Activated CD8-positive, alpha-beta T cell treated with anti-CD3 and anti-CD28 coated beads for 36 hours (primary cell): ENCODE results near the gene CSHL1. TPM values are rescaled to one million over a fixed set of nuclear protein-coding genes. Genes with fewer than 3 reads are reported as not detected.

Source experiments
- ATAC-seq: fragments of 200-7000 bp; cut with Tn5 transposase; one replicate; pipeline ENCODE4 v1.10.0; 2021; ENCODE audit warnings: mild to moderate bottlenecking, moderate library complexity
- CTCF ChIA-PET: fragments of 350-600 bp; sonication (Branson Sonifier 250); formaldehyde crosslinking; loops from one replicate; lab custom pipeline; 2021; ENCODE audit warnings: antibody characterized with exemption; lab: Charles Lee
- POLR2A ChIA-PET: fragments of 350-600 bp; sonication (Branson Sonifier 250); formaldehyde crosslinking; loops from one replicate; lab custom pipeline; 2021; ENCODE audit warnings: antibody characterized with exemption; lab: Charles Lee
- DNase-seq: peaks from one replicate; pipeline ENCODE4 v3.0.0-alpha.2; 2020
- H3K27ac Mint-ChIP-seq: one replicate; pipeline ENCODE4 v1.8.0; 2021; ENCODE audit warnings: mild to moderate bottlenecking, mixed read lengths
- H3K27me3 Mint-ChIP-seq: one replicate; pipeline ENCODE4 v1.8.0; 2021; ENCODE audit warnings: mixed read lengths
- H3K36me3 Mint-ChIP-seq: one replicate; pipeline ENCODE4 v1.8.0; 2021; ENCODE audit warnings: low read depth, mixed read lengths
- H3K4me1 Mint-ChIP-seq: one replicate; pipeline ENCODE4 v1.8.0; 2021; ENCODE audit warnings: low read depth, mixed read lengths
- H3K4me3 Mint-ChIP-seq: one replicate; pipeline ENCODE4 v1.8.0; 2021; ENCODE audit warnings: mild to moderate bottlenecking, moderate library complexity, mixed read lengths
- H3K9me3 Mint-ChIP-seq: one replicate; pipeline ENCODE4 v1.8.0; 2021; ENCODE audit warnings: mixed read lengths
- CTCF ChIP-seq: fragments of 200-600 bp; IDR thresholded peaks from one replicate; pipeline ENCODE4 v1.8.0; 2022; ENCODE audit warnings: antibody characterized with exemption, mild to moderate bottlenecking
- intact Hi-C: fragments of 100-400 bp; cut with micrococcal nuclease; formaldehyde crosslinking; loops from one replicate; pipeline ENCODE4 v1.10.0; 2022
- total RNA-seq, 2 experiments: library from RNA; stranded (reverse); gene quantifications; one replicate each; pipeline ENCODE4 v1.2.3, GENCODE V29; 2021

CSHL1 gene
- total RNA-seq, 2 experiments from 2014 or later: not detected

GRCh38 chr17:63941751-63942150 lies 30.7 kb upstream of the CSHL1 start:
- ATAC-seq (no peak), DNase-seq (no peak)
- Mint-ChIP-seq H3K4me3 (no peak overlapping the region), H3K9me3 (no peaks in the 10 kb centered on the region), H3K27me3 (no peaks in the 10 kb centered on the region), H3K27ac (no peak overlapping the region), H3K36me3 (no peaks in the 10 kb centered on the region), H3K4me1 (peaks cover 16% of the 10 kb centered on the region)
- ChIA-PET CTCF (interaction anchor here (1.1 to 2.8 kb wide), 2 partner anchors 23 to 84 kb away, joined by 3 to 11 read pairs; partner anchors contain the start of gene GH1), POLR2A (no interaction called here)
- intact Hi-C loops: no loop called here
- TF ChIP-seq CTCF: no peak

- Mint-ChIP-seq H3K4me3 (no peak overlapping the region), H3K4me1 (peaks cover 10% of the 10 kb centered on the region), H3K9me3 (no peaks in the 10 kb centered on the region), H3K27ac (no peak overlapping the region), H3K27me3 (no peaks in the 10 kb centered on the region), H3K36me3 (no peaks in the 10 kb centered on the region)
- intact Hi-C loops: no loop called here
- POLR2A ChIA-PET: no interaction called here
- DNase-seq (no peak), ATAC-seq (no peak)
- CTCF ChIA-PET: interaction anchor here (1.1 to 2.8 kb wide), 2 partner anchors 22 to 84 kb away, joined by 3 to 11 read pairs; partner anchors contain the start of gene GH1
- TF ChIP-seq CTCF: no peak
These were observed 30.1 kb upstream of the CSHL1 start for GRCh38 chr17:63941162-63941561.

- H3K27me3 Mint-ChIP-seq: no peaks in the 10 kb centered on the region
- no peak overlapping the region for H3K4me3 Mint-ChIP-seq
- no peak overlapping the region for H3K27ac Mint-ChIP-seq
- POLR2A ChIA-PET: no interaction called here
- no peak for TF ChIP-seq CTCF
- DNase-seq (no peak), ATAC-seq (no peak)
- H3K36me3 Mint-ChIP-seq: no peaks in the 10 kb centered on the region
- intact Hi-C loops: no loop called here
- CTCF ChIA-PET: interaction anchor here (0.6 to 2.8 kb wide), 3 partner anchors 22 to 53 kb away, joined by 3 to 11 read pairs (median 3); partner anchors contain the start of gene GH1
- H3K9me3 Mint-ChIP-seq: no peaks in the 10 kb centered on the region
- peaks cover 5% of the 10 kb centered on the region for H3K4me1 Mint-ChIP-seq
These were observed 29.5 kb upstream of the CSHL1 start for GRCh38 chr17:63940584-63940983.

GRCh38 chr17:63939884-63940283 lies 28.8 kb upstream of the CSHL1 start:
- DNase-seq: no peak
- ATAC-seq: no peak
- TF ChIP-seq CTCF: no peak
- H3K36me3 Mint-ChIP-seq: no peaks in the 10 kb centered on the region
- POLR2A ChIA-PET: interaction anchor here (1.6 kb wide), 1 partner anchor 80 kb away, joined by 4 read pairs; no protein-coding TSS in a partner anchor
- H3K4me3 Mint-ChIP-seq: no peak overlapping the region
- no peaks in the 10 kb centered on the region for H3K4me1 Mint-ChIP-seq
- H3K27ac Mint-ChIP-seq: no peak overlapping the region
- CTCF ChIA-PET: interaction anchor here (0.6 to 2.8 kb wide), 5 partner anchors 11 to 73 kb away, joined by 3 to 11 read pairs (median 3); partner anchors contain the start of gene GH1
- intact Hi-C loops: no loop called here
- no peaks in the 10 kb centered on the region for H3K27me3 Mint-ChIP-seq
- H3K9me3 Mint-ChIP-seq: no peaks in the 10 kb centered on the region

- DNase-seq (no peak), ATAC-seq (no peak)
- TF ChIP-seq CTCF: no peak
- intact Hi-C loops: no loop called here
- H3K27ac Mint-ChIP-seq: no peak overlapping the region
- no peaks in the 10 kb centered on the region for H3K36me3 Mint-ChIP-seq
- ChIA-PET CTCF (interaction anchor here (0.7 to 2.8 kb wide), 3 partner anchors 11 to 51 kb away, joined by 3 to 11 read pairs (median 3); partner anchors contain the start of gene GH1), POLR2A (interaction anchor here (1.6 kb wide), 1 partner anchor 80 kb away, joined by 4 read pairs; no protein-coding TSS in a partner anchor)
- H3K27me3 Mint-ChIP-seq: no peaks in the 10 kb centered on the region
- H3K4me1 Mint-ChIP-seq: no peaks in the 10 kb centered on the region
- no peaks in the 10 kb centered on the region for H3K9me3 Mint-ChIP-seq
- H3K4me3 Mint-ChIP-seq: no peak overlapping the region
These were observed 28.3 kb upstream of the CSHL1 start for GRCh38 chr17:63939401-63939800.
